Effector CD4-positive, alpha-beta T cell (primary cell): Measurements from ENCODE around the gene ANKRD40.
"Not testable (repeated sequence)": the region's sequence is repeated elsewhere in the genome, so short reads cannot be mapped to it uniquely, and the experiment has no call there.

Experiments
- DNase-seq: peaks from one replicate; pipeline ENCODE4 v3.0.0-alpha.2; 2020

The ANKRD40 gene

DNA sequence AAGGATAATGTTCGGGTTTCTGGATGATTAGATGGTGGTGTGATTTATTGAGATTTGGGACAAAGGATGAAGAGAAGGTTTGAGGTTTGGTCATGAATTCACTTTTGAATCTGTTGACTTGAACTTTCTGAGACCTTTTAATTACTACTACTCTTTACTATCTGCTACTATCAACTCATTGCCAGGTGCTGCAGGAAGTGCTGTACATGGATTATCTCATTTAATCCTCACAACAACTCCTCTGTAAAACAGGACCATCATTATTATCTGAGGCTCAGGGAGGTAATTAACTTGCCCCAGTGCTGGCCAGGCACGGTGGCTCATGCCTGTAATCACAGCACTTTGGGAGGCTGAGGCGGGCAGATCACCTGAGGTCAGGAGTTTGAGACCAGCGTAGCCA, 2.9 kb upstream of the ANKRD40 start:
- DNase-seq = no peak

DNA sequence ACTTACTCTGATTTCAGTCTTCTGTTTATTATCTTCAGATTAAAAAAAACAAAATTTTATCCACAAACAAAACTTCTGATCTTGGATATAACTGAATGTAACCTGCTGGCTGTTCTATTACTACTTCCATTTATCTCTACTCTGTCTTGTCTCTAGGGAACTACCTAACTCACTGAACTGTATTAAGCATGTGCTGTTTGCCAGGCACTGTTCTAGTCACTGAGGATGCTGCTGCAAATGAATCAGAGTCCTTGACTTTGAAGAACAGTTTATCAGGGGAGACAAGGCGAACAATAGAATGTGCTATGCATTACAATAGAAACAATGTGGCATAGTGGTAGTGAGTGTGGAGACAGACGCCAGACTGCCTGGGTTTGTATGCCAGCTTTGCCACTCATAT, 2.3 kb upstream of the ANKRD40 start:
- DNase-seq = no peak

DNA sequence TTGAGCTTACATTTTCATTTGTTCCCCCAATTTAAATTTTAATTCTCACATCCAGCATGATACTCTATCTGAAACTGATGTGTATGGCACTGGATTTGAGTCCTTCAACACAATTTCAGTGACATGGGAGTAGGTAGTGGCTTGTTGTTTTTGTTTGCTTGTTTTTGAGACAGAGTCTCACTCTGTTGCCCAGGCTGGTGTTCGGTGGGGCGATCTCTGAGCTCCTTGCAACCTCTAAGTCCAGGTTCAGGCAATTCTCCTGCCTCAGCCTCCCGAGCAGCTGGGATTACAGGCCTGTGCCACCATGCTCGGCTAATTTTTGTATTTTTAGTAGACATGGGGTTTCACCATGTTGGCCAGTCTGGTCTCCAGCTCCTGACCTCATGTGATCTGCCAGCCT, 1.3 kb upstream of the ANKRD40 start:
- DNase-seq = not testable (repeated sequence)

DNA sequence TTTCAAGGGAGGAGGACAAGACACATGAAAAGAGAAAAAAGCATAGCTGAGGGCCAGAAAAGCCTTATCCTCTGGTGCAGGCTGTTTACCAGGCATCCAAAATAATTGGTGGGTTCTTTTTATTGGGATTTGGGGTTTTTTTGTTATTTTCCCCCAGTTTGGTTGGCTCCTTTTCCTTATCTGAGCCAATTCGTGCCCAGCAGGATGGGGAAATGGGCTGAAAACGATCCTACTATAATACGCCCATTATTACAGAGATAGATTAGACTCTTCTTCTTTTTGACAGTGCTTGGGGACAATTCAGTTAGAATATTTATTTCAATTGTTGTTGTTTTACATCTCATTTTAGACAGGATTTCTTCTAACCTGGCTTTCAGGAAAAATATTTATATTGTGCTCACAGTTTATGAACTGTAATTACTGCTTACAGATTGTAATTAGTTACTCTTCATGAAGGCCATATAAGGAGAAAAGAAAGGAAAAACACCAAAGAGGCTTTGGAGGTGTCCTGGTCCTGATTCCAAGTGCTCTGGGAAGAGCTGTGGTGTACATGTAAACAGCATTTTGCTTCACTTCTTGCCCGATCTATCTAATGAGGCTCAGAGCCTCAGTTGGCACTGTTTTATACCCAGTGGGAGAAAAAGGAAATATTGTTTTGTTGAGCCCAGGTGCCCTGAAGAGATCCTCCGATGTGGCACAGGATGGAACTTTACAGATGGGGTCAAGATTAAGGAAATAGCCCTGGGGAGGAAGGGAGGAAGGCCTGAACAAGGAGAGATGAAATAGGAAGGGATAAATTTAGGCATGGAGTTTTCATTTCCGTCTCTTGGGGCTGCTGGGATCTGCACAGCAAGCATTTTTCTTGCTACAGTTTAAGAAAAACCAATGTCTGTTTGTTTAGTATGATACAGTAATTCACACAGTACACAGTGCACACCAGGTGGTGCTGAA, 611 bp upstream of the ANKRD40 start:
- DNase-seq = no peak

DNA sequence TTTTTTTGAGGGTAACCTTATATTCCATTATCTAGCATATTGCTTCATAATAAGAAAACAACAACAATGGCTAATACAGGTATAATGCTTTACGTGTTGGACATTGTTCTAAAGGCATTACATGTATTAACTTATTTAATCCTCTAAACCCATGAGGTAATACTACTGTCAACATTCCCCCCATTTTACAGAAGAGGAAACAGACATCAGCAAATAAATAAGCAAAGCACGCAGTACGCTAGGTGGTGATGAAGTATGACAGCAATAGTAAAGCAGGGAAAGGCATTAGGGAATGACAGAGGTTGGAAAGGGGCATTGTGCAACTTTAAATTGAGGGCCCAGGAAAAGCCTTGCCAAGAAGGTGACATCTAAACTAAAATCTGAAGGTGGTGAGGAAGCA, 4.6 kb downstream of the ANKRD40 start:
- DNase-seq = no peak

DNA sequence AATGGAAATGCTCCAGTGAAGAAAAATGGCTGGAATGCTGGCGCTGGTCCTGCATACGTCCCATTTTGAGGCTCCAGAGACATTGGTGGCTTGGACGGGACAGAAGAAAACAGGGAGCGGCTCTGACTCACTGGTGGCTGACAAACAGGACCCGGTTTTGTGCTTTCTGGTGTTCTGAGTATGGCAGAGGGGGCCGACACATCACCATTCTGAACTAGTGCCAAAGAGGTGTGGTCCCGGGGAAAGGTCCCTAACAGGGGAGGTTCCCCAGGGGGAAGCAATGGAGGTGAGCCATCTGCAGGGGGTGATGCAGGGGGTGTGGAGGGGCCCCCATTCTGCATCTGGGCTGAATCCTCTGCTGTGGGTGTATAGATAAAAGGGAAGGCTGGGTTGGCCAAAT, 8.3 kb downstream of the ANKRD40 start:
- no peak for DNase-seq

DNA sequence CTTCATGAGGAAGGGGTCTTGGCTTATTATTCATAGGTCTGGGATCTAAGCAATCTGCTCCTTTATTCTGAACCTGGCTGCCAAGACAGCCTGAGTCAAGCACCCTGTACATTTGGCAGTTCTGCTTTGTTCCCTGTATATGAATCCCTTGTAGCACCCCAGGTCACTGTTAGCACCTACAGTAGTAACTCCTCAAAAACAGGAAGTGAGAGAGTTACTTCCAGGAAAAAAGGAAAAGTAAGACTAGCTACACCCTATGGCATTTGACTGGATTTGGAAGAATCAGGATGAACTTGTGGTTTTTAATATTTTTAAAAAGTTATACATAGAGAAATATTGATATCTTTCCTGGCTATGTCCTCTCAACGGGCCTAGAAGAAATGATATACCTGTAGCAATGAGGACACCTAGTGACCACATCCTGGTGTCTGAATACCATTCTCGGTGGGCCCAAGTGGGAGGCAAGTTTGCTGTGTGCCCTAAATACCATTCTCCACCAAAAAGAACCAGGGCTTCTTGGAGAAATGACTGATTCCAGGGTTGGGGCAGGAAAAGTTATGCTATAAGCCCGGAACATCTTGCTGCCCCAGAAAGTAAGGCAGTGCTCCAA, 9.9 kb downstream of the ANKRD40 start:
- no peak for DNase-seq

DNA sequence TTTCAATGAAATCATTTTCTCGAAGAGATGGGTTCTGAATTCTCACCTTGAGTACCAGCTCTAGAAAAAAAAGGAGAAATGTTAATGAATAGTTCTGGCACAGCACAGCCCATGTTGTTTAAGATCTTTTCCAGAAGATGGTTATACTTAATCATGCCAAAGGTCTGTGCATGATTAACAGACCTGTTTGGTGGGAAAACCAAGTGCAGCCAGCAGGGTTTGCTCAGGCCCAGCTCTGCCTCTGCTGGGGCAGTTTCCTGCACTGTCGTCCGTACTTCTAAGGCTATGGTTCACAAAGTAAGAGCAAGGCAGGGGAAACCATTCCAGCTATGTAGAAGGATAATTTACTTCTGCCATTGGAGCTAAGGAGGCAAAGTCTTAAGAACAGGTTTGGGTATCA, 10.7 kb downstream of the ANKRD40 start:
- DNase-seq = no peak

DNA sequence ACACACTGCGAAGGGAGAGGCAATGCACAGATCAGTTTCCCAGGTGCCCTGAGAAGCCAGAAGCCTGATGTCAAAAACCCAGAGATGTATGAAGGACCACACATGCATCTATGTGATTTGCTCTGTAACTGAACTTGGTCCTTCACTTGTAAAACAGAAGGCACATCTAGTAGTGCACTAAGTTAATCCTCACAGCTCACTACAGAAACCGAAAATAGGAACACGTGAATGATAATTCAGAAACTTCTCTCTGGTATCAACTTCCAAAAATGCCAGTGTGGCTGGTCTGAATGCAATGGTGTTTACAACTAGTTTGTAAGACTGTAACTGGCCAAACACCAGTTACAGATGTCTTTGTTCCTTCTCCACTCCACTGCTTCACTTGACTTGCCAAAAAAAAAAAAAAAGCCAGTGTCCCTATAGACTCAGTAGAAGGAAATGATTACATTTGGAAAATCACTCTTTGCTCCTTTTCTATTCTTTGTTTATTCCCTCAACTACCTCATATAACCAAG, 11.3 kb downstream of the ANKRD40 start:
- no peak for DNase-seq

DNA sequence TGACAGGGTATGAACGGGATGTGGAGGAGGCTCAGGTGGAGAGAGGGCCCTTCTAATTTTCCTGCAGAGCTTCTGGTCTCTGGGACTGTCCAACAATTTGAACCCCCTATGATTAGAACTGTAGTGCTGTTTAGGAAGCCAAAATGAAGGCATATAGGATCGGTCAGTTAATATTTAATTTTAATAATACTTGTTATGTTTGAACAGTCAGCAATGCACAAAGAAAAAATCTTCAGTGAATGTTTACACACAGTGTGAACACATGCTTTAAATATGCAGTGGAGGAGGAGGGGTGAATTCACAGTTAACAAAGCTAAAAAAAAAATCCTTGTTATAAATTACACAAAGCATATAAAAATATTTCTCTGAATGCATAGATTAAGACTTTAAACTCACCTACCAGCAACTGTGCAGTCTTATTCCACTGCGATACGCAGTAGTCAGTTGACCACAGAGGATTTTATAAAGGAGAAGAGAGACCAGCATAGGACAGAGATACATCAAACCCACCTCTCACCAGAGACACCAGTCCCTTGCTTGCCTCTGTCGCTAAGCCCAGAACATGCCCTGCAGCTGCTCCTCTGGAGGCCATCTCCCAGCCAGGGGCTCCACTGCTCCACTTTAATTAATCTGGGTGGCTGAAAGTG, 14.6 kb downstream of the ANKRD40 start:
- DNase-seq = no peak

DNA sequence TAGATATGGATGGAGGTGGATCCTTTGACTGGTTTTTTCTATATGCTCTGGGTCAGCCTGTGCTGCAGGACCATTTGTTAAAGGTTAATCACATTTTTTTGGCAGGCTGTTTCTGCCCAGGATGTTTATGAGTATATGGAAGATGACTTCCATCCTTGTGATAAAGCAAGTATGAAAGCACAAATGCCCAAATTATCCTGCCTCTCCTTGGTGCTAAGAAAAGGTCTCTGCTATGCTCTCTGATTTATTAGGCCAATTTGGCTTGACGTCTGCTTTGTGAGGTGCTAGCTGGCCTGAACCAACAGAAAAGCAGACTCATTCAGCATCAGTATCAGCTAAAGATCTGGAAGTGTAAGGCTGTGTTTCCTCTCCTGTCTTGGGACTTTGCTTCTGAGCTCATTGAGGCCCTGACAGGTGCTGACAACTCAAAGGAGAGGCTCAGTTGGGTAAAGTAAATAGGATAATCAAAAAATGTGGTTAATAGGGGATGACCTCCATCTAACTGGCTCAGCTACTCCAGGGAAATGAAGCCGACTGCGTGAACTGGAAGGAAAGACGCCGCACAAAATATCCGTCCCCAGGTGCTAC, 15.2 kb downstream of the ANKRD40 start:
- DNase-seq = no peak

DNA sequence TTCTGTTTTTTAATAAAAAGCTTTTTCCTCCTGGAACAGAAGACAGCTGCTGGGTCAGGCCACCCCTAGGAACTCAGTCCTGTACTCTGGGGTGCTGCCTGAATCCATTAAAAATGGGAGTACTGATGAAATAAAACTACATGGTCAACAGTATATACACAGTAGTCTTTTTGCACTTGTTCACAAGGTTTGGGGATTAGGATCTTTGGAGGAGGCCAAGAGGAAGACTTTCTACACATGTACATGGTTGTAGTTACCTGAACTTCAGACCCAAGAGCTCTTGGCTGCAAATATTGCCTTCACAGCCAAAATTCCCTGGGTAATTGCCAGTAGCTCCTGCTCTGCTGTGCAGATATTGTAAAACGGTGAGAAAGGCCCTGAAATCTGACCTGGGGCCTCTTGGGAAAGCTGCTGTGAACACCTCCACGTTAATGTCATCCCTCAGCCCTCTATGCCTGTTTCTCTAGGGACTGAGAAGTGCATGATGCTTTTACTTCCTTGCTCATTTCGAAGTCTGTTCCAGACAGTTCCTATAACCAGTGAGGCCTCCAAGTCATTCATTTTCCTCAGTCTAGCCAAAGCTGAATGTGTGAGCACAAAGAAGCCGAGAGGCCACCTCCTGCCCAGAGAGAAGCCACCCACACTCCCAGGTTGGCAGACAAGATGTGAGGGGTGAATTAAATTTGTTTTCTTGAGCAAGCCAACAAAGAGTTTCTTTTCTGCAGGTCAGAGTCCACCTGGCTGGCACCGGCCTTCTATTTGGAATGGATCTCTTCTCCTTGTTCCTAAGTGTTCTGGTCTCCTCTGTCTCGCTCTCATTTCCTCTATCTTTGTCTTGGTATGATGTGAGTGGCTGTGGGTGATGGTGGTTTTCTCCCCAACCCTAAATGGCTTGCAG, 15.9 kb downstream of the ANKRD40 start:
- DNase-seq = no peak

DNA sequence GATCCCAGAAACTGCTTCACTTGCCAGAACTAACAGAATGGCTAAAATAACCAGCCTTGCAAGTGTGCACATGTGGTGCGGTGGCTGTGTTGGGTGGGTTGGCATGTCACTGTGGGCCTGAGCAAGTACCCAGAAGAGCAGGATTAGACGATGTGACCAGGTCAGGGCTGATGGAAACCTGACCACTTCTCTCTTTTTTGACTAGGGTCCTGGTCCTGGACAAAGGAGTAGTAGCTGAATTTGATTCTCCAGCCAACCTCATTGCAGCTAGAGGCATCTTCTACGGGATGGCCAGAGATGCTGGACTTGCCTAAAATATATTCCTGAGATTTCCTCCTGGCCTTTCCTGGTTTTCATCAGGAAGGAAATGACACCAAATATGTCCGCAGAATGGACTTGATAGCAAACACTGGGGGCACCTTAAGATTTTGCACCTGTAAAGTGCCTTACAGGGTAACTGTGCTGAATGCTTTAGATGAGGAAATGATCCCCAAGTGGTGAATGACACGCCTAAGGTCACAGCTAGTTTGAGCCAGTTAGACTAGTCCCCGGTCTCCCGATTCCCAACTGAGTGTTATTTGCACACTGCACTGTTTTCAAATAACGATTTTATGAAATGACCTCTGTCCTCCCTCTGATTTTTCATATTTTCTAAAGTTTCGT, 16.7 kb downstream of the ANKRD40 start:
- DNase-seq = no peak

DNA sequence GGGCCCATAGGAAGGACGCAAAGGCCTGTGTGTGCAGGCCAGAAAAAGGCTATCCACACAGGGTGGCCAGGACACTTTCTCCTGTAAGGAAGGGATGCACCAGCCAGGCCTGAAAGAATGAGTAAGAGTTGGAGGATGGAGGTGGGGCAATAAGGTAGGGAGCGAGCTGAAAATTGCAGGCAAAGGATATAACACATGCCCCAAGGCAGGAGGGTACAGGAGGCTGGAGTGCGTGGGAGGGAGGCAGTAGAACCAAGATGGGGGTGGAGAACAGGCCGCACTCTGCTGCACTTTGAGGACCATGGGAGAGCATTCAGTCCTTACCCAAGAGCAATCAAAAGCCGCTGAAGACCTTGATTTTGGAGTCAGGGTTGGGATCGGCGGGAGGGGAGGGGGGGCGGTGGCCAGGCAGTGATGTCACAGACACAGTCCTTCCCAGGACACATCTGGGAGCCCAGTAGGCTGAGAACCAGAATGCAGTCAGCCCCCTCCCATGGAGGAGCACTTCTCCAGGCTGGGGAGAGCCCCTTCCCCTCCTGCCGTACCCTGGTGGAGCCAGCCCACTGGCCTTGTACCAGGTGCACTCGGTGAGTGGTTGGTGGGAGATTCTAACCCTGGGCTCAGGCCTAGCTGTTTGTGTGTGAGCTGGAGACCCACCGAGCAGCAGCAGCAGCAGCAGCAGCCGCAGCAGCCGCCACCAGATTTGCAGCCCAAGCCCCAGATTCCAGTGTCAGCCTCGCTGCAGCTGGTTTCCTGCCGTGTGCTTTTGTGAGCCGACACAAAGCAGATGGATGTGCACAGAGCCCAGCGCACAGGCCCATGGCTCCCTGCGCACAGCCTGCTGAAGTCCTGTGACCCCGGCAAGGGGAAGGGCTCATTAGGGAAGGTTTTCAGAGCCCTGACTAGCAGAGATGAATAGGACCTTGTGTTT, 17.5 kb downstream of the ANKRD40 start:
- DNase-seq = no peak

DNA sequence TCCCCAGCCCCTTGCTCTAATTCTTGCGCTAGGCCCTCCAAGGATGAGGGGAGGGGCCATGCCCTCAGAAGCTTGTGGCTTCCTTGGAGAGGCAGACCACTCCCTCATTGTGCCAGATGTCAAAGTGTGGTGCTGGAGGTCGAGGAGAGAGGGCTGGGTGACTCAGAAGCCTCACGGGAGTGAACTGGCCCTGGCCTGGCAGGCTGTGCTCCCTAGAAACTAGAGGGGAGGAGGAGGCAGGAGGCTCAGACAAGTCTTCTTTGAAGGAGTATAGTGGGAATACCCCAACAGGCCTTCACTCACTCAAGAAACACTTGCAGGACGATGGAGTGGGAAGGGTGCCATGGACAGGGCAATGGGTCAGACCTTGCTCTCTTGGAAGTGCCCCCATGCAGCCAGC, 18.5 kb downstream of the ANKRD40 start:
- no peak for DNase-seq

DNA sequence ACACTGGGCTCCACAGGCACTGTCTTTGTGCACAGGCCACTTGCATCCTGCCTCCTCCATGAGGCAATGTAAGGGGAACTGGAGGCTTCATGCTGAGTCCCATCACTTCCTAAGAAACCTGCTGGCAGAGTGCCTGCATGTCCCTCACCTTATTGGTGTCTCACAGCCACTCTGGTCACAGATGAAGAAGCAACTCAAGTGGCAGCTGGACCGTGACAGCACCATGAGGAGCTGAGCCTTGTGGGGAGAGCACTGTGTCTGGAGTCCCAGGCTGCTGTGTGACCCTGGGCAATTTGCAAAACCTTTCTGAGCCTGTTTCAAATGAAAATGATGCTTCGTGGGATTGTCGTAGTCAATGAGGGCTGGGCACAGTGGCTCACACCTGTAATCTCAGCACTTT, 19.5 kb downstream of the ANKRD40 start:
- DNase-seq = no peak

DNA sequence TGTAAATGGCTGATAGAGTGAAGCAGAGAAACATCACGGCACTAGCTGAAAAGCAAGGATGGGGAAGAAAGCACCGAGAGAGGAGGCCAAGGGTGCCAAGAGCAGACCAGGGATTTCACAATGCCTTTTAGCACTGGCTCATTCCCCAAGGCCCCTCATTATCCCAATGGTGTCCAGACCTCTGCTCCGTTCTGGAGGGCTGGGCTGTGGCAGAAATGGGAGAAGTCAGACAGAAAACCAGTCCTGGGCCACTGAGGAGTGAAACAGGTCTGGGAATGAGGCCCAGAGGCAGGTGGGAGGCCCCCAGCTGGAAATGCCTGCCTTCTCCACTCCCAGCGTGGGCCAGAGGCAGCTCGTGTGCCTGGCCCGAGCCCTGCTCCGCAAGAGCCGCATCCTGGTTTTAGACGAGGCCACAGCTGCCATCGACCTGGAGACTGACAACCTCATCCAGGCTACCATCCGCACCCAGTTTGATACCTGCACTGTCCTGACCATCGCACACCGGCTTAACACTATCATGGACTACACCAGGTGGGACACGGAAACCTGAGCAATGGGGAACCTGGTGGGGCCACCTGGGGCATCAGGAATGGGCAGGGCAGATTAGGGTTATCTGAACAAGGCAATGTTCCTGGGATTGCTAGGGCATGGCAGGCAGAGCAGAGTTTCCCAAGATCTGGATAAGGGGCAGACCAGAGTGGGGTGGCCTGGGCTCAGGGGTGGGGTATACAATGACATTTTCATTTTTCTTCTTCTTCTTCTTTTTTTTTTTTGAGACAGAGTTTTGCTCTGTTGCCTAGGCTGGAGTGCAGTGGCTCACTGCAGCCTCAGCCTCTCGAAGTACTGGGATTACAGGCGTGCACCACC, 20.3 kb downstream of the ANKRD40 start:
- no peak for DNase-seq

DNA sequence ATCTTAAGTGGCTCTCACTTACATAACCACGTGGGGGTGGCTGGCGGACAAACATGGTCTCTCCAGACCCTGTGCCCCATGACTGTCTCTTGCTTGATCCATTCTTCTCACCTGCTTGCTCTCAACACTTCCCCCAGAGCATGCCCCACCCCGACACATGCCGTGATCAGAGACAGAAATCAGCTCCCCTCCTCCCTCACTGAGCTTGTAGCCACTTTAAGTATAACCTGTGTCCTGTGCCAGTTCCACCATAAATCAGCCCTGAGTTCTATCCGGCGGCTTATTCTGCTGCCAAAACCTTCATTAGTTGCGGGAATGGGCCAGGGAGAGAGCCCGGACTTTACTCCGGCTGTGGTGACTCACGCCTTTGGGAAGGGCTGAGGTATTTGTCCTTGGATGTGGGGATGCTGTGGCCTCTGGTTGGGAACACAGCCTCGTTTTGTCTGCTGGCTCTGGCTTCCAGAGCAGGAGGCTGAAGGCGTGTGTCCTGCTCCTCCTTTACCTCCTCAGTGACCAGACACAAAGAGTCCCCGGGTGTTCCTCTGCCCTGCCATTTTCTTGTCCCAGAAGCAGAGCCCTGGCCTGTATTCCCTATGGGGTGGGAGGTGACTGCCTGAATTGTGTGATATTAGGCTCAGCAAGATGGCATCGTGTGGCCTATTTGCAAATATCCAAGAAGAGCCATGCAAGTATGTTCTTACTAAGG, 21.1 kb downstream of the ANKRD40 start:
- no peak for DNase-seq
